Body of pancreas (tissue), 4 donors: ENCODE data around the gene SYT9. TPM values are rescaled to one million over a fixed set of nuclear protein-coding genes. Genes with fewer than 3 reads are reported as not detected.

Experiments
- ATAC-seq: fragments of 150-250 bp; one replicate; pipeline ENCODE4 v1.9.1; 2016
- DNase-seq, 4 donors: peaks; one replicate each; pipeline ENCODE4 v3.0.0-alpha.2; 2019
- H3K27ac ChIP-seq, 4 donors: fragments of 200-600 bp; sonication (generic); 1 replicate in 3 of 4; 2 replicates in 1 of 4; pipeline versions ENCODE4 v1.5.1 to v1.6.1; 2016 to 2019; ENCODE audit warnings: mild to moderate bottlenecking in 1 of 4, mixed read lengths in 1 of 4, moderate library complexity in 1 of 4
- H3K27me3 ChIP-seq, 2 donors: fragments of 200-600 bp; sonication (generic); one replicate each; pipeline ENCODE4 v1.6.0; 2016; ENCODE audit warnings: mild to moderate bottlenecking in 1 of 2
- H3K36me3 ChIP-seq, 2 donors: fragments of 200-600 bp; sonication (generic); replicated peaks in 1 of 2; 2 replicates each; pipeline ENCODE4 v1.5.1; 2016; ENCODE audit warnings: low read depth in 2 of 2; ENCODE audit not compliant: insufficient read depth in 1 of 2
- H3K4me1 ChIP-seq: fragments of 200-600 bp; sonication (generic); one replicate; pipeline ENCODE4 v1.6.0; 2016
- H3K4me3 ChIP-seq, 2 donors: fragments of 200-600 bp; sonication (generic); 1 replicate in 1 of 2; 2 replicates in 1 of 2; pipeline ENCODE4 v1.5.1; 2016 to 2019
- H3K9me3 ChIP-seq, 3 donors: fragments of 200-600 bp; sonication (generic); 1 replicate in 2 of 3; 2 replicates in 1 of 3; pipeline ENCODE4 v1.5.1; 2016
- POLR2A ChIP-seq, 3 donors: fragments of 450-650 bp; IDR thresholded peaks; one replicate each; pipeline ENCODE4 v1.6.1; 2016; ENCODE audit warnings: antibody characterized with exemption in 3 of 3, mild to moderate bottlenecking in 2 of 3
- WGBS, 2 donors: methylation state at CpG; one replicate each; pipeline ENCODE4 v1.1.5; 2017; 5-methylcytosine and 5-hydroxymethylcytosine counted together
- intact Hi-C: fragments of 100-400 bp; cut with DNase I; formaldehyde crosslinking; loops from one replicate; pipeline ENCODE4 v1.15.1; 2023
- total RNA-seq, 2 donors: library from RNA; depleted of rRNA; stranded (reverse); fragments of >200 nt; gene quantifications; one replicate each; pipeline ENCODE4 v1.1.0, GENCODE V29; 2016
- TF ChIP-seq, protein P1 (sequence below), 7 experiments: fragments of 450-650 bp in 4 of 7; fragments of 200-600 bp in 3 of 7; sonication (generic) in 3 of 7; IDR thresholded peaks; one replicate each; pipeline ENCODE4 v1.5.1; 2016 to 2019; ENCODE audit warnings: antibody characterized with exemption in 7 of 7

SYT9 gene
- total RNA-seq, 2 donors from 2014 or later = 1.0 TPM; not detected in 1

DNA sequence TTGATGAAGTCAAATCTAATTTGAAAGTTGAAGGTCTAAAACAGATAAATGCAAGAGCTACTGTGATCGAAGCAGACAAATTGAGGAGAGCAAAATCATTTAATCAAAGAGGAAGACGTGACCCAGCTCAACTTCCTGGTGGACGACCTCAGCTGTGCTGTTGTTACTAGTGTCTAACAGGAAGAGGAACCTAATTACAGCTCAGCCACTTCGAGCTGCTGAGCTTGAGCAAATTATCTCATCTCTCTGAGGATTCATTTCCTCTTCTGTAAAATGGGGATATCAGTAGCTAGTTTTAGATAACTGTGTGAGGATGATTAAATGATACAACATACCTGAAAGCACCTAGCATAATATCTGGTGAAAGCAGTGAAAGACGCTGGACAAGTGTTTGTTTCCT, 185.0 kb downstream of the SYT9 start:
- no peaks in the 10 kb centered on the region for H3K36me3 ChIP-seq
- no peak overlapping the region for H3K27ac ChIP-seq
- no peaks in the 10 kb centered on the region for H3K4me1 ChIP-seq
- H3K27me3 ChIP-seq = no peaks in the 10 kb centered on the region
- ATAC-seq = no peak
- no peaks in the 10 kb centered on the region for H3K9me3 ChIP-seq
- intact Hi-C loops = no loop called here
- TF ChIP-seq POLR2A (IDR thresholded peaks at IDR 0.05) = no peak
- TF ChIP-seq, protein P1, sequence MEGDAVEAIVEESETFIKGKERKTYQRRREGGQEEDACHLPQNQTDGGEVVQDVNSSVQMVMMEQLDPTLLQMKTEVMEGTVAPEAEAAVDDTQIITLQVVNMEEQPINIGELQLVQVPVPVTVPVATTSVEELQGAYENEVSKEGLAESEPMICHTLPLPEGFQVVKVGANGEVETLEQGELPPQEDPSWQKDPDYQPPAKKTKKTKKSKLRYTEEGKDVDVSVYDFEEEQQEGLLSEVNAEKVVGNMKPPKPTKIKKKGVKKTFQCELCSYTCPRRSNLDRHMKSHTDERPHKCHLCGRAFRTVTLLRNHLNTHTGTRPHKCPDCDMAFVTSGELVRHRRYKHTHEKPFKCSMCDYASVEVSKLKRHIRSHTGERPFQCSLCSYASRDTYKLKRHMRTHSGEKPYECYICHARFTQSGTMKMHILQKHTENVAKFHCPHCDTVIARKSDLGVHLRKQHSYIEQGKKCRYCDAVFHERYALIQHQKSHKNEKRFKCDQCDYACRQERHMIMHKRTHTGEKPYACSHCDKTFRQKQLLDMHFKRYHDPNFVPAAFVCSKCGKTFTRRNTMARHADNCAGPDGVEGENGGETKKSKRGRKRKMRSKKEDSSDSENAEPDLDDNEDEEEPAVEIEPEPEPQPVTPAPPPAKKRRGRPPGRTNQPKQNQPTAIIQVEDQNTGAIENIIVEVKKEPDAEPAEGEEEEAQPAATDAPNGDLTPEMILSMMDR (IDR thresholded peaks at IDR 0.05) = no peak
- WGBS, 2 donors = 35 to 40% methylated on average over 5 of the region's 5 CpGs
- DNase-seq = peak in 1 of 4 donors; percentile 33
- no peak overlapping the region for H3K4me3 ChIP-seq

DNA sequence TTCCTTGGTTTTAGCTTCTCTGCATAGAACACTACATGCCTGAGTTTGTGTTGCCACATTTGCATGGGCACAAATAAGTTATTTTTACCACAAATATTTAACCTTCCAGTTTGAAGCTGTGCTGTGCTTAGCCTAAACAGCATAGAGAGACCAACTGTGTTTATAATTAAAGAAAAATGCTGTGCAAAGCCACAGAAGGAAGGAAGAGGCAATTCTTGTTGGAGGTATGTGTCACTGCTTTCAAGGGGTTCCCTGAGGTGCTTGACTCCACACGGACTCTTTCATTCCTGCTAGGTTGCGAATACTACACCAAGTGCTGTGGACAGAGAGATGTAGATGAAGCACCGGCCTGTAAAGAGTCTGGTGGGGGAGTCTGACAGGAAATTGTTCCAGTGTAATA, 186.0 kb downstream of the SYT9 start:
- TF ChIP-seq POLR2A (IDR thresholded peaks at IDR 0.05) = no peak
- TF ChIP-seq, protein P1 (IDR thresholded peaks at IDR 0.05) = no peak
- WGBS, 2 donors = 89 to 93% methylated on average over 3 of the region's 3 CpGs
- Histone ChIP-seq H3K36me3 (no peaks in the 10 kb centered on the region), H3K9me3 (no peaks in the 10 kb centered on the region), H3K4me3 (no peak overlapping the region), H3K27ac (no peak overlapping the region), H3K27me3 (no peaks in the 10 kb centered on the region), H3K4me1 (no peaks in the 10 kb centered on the region)
- intact Hi-C loops = no loop called here
- no peak for DNase-seq
- ATAC-seq = no peak

DNA sequence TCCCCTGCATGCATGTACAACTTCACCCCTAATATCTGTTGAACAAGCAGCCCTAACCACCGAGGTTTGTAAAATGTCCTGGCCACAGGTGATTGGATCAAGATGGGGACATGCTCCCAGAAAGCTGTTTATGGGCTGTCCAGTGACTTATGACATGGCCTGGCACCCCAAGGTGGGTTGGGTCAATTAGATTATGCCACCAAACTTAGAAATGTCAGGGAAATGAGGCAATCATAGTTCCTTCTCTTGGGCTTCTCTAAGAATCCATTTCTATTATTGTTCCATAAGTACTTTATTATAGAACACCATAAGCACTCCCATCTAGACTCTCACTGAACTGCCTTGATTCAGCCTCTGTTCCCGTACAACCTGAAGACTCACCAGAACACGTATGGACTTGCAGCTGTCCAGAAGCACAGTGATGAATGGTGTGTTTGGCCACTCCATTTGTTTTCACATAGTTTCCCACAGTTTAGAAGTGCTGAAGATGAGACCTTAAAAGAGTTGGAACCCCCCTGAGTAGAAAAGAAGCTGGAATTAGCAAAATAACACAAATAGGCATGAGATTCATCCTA, 188.1 kb downstream of the SYT9 start:
- H3K4me3 ChIP-seq = no peak overlapping the region
- H3K9me3 ChIP-seq = no peaks in the 10 kb centered on the region
- 81 to 87% methylated on average over 3 of the region's 3 CpGs for WGBS, 2 donors
- intact Hi-C loops = loop anchor here (5.0 kb wide), 1 partner anchor 343 kb away; no protein-coding TSS in a partner anchor
- TF ChIP-seq, protein P1 (IDR thresholded peaks at IDR 0.05) = no peak
- TF ChIP-seq POLR2A (IDR thresholded peaks at IDR 0.05) = no peak
- H3K27me3 ChIP-seq = no peaks in the 10 kb centered on the region
- H3K27ac ChIP-seq = no peak overlapping the region
- H3K36me3 ChIP-seq = no peaks in the 10 kb centered on the region
- DNase-seq (no peak), ATAC-seq (no peak)
- H3K4me1 ChIP-seq = no peaks in the 10 kb centered on the region

DNA sequence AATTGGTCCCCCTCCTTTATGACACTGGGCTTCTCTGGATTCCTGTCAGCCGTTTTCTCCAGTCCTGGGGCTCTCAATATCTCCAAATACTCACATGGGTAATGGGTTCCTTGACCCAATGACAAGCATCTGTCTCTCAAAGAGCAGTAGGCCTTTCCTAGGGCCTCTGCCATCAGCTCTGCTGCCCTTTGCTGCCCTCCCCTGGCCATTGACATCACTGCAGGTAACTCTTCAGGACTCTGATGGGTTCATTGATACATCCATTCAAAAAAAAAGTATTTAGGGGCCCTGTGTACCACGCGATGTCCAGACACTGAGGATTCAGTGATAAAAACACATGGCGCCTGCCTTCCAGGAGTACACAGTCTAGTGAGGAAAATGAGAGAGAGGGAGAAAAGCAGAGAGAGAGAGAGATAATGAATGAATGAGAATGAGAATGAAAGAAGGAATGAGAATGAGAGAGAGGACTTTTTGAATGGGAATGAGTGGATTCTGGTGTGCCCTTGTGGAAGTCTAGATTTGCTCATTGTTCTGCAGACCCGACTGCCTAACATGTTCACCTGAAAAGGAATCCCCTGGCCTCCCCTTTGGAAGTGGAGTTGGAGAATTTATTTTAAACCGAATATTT, 191.0 kb downstream of the SYT9 start:
- intact Hi-C loops = loop anchor here (5.0 kb wide), 1 partner anchor 345 kb away; no protein-coding TSS in a partner anchor
- no peaks in the 10 kb centered on the region for H3K36me3 ChIP-seq
- H3K9me3 ChIP-seq = no peaks in the 10 kb centered on the region
- TF ChIP-seq, protein P1 (IDR thresholded peaks at IDR 0.05) = peak; percentile 70 to 81 (median 74)
- no peak for TF ChIP-seq POLR2A (IDR thresholded peaks at IDR 0.05)
- no peak overlapping the region for H3K27ac ChIP-seq
- no peak for ATAC-seq
- H3K4me3 ChIP-seq = no peak overlapping the region
- H3K27me3 ChIP-seq = no peaks in the 10 kb centered on the region
- peak; percentile 70 to 82 (median 72) for DNase-seq
- H3K4me1 ChIP-seq = peaks cover 9% of the 10 kb centered on the region
- WGBS, 2 donors = 22 to 24% methylated on average over 6 of the region's 6 CpGs
